NCI-H82 treated with DMSO at 0.1 percent for 48 hours (cell line): ENCODE results near the gene CNOT3.
"Not testable (repeated sequence)": the region's sequence is repeated elsewhere in the genome, so short reads cannot be mapped to it uniquely, and the experiment has no call there.

ENCODE experiments used
- DNase-seq: peaks from one replicate; lab custom pipeline; 2025; ENCODE audit not compliant: unreplicated experiment; lab: John Stamatoyannopoulos, UW

The CNOT3 gene

DNA sequence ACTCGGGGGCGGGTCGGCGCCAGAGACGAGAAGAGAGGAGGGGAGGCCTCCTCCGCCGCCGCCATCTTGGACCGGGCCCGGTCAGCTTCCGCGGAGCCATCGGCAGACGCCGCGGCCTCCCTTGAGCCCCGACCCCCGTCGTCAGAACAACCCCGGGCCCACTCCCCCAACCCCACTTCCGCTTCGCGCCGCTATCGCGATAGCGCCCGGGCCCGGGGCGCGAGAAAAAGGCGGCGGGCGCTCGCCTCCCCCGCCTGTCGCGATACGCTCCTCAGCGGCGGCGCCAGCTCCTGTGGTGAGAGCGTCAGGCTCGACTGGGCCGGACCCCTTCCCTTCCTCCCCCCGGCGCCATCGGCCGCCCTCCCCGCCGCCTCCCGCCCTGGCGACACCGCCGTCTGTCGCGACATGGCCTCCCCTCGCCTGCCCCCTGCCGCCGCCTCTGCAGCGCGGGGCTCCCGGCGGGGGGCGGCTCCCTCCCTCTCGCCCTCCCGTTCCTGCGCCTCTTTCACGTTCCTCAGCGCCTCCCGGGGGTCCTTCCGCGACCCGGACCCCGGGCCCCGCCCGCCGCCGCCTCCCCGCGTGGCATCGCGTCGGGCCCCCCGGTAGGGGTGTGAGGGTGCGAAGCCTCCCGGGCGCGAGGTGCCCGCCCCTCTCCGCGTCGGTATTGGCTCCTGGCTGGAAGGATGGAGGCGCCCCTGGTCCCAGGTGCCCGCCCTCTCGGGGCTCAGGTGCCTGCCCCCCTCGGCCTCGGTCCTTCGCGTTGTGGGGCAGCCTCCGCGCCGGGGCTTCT lies at the start of gene CNOT3:
Gene CNOT3 (plus strand): TSS at position 64 of the 790 bp plus-strand sequence. CDS start 5,217 bp downstream, outside the sequence.
- no peak for DNase-seq

DNA sequence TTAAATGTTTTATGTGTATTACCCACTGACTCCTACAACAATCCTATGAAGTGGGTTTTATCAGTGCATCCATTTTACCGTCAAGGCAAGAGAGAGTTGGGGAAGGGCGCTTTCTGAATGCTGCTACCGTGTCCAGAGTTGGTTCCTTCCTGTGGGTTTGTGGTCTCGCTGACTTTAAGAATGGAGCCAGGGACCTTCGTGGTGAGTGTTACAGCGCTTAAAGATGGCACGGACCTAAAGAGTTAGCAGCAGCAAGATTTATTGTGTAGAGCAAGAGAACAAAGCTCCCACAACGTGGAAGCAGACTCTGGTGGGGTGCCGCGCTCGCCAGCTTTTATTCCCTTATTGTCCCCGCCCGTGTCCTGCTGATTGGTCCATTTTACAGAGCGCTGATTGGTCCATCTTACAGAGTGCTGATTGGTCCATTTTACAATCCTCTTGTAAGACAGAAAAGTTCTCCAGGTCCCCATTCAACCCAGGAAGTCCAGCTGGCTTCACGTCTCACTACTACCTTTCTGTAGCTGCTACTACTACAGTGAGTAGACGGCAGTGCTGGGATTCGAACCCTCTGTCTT lies 43.0 kb upstream of the CNOT3 start:
- no peak for DNase-seq

DNA sequence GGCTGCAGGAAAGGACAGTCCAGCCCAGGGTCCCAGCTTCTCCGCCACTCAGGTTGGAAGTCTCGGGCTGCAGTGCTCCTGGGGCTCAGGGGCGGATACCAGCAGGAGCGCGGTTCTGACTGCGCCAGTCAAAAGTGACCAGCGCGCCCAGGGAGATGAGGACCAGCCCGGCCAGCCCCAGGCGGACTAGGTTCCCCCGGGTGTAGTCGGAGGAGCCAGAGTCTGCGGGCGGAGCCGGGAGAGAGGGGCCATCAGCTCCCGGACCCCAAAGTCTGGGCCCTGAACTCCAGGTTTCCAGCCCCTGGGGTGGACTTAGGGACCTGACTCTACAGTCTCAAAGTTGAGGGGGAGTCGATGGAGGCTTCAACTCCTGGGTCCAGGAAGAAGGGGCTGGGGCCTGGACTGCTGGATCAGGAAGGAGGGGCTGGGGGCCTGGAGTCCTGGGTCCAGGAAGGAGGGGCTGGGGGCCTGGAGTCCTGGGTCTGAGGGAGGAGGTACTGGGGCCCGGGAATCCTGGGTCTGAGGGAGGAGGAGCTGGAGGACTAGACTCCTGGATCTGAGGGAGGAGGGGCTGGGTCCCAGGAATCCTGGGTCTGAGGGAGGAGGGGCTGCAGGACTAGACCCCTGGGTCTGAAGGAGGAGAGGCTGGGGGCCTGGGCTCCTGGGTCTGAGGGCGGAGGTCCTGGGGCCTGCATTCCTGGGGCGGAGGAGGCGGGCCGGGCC lies 42.3 kb upstream of the CNOT3 start:
- DNase-seq: no peak

DNA sequence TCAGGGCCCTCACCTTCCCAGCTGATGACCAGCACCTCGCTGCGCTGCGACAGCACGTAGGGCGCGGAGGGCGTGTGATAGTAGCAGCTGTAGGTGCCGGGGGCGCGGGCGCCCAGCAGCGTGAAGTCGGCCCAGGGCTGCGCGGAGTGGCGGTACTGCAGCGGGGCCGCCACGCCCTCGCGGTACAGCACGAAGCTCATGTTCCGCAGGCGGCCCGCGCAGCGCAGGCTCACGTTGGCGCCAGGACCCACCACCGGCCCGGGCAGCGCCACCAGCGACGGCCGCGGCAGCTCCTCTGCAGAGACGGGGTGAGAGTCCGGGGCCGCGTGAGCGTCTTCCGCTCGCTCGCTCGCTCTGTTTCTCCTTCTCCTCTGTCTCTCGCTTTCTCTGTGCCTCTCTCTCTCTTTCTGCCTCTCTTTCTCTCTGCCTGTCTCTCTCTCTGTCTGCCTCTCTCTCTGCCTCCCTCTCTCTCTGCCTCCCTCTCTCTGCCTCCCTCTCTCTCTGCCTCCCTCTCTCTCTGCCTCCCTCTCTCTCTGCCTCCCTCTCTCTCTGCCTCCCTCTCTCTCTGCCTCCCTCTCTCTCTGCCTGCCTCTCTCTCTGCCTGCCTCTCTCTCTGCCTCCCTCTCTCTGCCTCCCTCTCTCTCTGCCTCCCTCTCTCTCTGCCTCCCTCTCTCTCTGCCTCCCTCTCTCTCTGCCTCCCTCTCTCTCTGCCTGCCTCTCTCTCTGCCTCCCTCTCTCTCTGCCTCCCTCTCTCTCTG lies 41.5 kb upstream of the CNOT3 start:
- DNase-seq: not testable (repeated sequence)

DNA sequence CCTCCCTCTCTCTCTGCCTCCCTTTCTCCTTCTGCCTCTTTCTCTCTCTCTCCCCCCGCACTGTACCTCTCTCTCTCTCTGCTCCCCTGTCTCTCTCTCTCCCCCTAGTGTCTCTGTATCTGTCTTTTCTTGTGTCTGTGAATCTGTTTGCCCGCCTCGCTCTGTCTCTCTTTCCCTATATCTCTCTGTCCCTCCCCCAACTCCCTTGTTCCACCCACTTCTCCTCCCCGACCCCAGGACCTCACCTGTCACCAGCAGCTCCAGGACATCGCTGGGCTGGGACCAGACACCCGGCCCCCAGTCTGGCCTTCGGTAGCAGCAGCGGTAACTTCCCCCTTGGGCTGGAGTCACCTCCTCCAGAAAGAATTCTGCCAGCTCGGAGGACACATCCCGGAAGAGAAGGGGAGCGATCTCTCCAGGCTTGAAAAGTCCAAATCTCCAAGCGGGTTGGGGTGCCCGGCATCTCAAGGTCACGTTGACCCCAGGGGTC lies 40.9 kb upstream of the CNOT3 start:
- no peak for DNase-seq

DNA sequence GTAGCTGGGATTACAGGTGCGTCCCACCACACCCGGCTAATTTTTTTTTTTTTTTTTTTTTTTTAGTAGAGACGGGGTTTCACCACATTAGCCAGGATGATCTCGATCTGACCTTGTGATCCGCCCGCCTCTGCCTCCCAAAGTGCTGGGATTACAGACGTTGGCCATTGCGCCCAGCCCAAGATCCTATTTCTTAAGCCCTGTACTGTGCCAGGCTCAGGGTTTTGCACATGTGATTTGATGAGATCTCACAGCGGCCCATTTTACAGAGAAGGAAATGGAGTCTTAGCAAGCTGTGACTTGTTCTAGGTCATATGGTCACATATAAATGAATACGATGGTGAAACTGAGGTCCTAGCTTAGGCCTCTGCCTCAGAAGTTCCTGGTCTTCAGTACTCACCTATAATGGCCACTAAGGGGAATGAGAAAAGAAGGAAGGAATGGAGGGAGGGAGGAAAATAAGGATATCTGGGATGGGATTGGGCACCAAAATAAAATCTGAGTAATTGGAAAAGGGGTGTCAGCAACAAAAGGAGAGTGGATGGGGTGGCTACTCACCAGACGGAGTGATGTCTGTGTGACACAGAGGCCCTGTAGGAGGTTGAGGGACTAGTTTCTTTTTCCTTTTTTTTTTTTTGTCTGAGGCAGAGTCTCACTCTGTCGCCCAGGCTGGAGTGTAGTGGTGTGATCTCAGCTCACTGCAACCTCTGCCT lies 38.2 kb upstream of the CNOT3 start:
- DNase-seq: no peak

DNA sequence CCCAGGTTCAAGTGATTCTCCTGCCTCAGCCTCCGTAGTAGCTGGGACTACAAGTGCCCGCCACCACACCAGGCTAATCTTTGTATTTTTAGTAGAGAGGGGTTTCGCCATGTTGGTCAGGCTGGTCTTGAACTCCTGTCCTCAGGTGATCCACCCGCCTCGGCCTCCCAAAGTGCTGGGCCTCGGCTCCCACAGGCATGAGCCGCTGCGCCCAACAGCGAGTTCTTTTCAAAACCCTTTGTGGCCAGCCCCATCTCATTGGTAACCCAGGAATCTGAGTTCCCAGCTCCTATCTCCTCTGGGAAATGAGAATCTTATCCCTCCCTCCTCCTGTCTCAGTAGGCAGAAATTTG lies 37.7 kb upstream of the CNOT3 start:
- not testable (repeated sequence) for DNase-seq

DNA sequence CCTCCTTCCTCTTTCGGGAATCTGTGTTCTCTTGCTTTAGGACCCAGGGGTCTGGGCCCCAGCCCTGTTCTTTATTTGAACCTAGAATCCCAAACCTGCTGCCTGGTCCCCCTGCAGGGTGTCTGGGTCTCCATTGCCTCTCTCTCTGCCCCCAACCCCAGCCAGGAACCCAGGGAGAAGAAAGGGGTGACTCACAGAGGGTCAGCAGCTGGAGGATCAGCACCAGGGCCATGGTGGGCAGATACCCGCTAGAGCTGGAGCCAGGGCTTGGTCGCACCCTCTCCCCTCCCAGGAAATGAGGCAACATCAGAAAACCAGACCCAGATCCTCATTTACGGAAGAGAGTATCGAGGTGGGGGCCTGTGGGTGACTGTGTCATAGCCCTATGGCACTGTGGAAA lies 37.0 kb upstream of the CNOT3 start, which contains the start of gene OSCAR:
Gene OSCAR (minus strand): TSS at position 243 of the 400 bp plus-strand sequence. CDS start 11 bp downstream, at position 232.
- DNase-seq: no peak

DNA sequence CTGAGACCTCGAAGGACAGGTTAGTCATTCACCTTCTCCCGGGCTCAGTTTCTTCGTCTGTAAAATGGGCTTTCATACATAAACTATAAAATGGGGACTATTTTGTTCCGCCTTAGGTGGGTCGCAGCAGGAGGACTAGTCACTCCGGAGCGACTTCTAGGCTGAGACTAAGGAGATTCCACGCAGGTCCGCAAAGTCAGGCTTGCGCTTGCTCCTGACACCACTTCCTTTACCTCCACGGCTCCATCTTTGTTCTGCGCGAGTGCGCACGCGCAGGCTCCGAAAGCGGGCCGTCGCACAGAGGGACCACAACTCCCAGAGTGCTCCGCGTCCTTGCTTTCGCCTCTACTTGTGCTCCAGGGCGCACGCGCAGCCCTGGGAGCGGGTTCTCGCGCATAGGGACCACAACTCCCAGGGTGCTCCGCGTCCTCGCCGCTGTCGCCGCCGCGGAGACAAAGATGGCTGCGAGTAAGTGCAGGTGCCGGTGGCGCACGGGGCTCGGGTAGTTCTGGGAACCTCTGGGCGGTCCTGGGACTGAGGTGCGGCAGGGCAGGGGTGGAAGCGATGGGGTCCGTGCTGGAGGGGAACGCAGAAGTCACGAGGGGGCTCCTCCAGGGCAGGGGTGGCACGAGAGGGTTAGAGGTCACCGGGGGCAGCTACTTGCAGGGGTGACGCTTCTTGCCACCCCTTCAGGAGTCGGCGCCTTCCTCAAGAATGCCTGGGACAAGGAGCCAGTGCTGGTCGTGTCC lies 35.0 kb upstream of the CNOT3 start, which contains the start of gene NDUFA3:
Gene NDUFA3 (plus strand): TSS at position 435 of the 749 bp plus-strand sequence. CDS start 24 bp downstream, at position 459.
- DNase-seq: peak; percentile 94

DNA sequence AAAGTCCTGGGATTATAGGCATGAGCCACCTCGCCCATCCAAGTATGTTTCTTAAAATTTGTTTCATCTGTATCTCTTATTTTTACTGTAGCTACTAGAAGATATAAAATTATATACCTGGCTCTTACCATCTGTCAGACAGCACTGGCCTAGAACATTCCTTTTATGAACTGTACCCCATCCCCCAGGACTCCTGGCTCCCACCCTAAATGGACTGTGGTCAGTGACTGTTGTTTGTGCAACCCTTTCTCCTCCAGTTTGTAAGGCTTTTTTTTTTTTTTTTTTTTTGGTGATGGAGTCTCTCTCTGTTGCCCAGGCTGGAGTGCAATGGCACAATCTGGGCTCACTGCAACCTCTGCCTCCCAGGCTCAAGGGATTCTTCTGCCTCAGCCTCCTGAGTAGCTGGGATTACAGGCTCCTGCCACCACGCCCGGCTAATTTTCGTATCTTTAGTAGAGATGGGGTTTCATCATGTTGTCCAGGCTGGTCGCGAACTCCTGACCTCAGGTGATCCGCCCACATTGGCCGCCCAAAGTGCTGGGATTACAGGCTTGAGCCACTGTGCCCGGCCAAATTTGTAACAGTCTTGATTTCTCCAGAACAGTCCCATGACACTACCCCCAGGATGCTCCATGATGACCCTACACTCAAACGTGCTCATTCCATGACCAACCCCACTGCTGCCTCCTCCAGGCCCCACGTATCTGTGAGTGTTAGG lies 32.4 kb upstream of the CNOT3 start:
- no peak for DNase-seq

DNA sequence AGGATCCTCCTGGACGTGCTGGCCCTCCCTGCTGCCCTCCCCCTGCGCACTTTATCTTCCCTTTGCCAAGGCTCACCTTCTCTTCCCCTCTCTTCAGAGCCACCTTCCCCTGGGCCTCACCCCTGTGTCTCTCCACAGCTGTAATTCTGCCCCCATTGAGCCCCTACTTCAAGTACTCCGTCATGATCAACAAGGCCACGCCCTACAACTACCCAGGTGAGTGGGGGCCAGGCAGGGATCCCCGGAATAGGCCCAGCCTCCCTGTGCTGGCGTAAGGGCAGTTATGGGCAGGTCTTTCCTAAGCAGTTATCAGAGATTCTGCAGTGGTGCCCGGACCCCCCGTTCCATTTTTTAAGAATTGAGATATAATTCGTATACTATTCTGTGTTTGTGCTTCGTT lies 31.8 kb upstream of the CNOT3 start:
- no peak for DNase-seq

DNA sequence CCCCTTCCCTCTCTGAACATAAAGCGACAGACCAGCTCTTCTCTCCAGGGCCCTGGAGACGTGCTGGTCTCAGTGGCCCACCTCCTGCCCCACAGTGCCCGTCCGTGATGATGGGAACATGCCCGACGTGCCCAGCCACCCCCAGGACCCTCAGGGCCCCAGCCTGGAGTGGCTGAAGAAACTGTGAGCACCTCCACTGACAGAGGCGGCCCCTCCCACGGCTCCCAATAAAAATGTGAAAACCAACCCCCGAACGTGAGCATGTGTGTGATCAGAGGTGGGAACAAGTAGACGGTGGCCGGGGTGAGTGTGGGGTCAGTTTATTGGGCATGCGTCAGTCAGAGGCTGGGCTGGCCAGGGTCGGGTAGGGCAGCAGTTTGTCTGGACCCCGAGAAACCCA lies 30.8 kb upstream of the CNOT3 start:
- no peak for DNase-seq

DNA sequence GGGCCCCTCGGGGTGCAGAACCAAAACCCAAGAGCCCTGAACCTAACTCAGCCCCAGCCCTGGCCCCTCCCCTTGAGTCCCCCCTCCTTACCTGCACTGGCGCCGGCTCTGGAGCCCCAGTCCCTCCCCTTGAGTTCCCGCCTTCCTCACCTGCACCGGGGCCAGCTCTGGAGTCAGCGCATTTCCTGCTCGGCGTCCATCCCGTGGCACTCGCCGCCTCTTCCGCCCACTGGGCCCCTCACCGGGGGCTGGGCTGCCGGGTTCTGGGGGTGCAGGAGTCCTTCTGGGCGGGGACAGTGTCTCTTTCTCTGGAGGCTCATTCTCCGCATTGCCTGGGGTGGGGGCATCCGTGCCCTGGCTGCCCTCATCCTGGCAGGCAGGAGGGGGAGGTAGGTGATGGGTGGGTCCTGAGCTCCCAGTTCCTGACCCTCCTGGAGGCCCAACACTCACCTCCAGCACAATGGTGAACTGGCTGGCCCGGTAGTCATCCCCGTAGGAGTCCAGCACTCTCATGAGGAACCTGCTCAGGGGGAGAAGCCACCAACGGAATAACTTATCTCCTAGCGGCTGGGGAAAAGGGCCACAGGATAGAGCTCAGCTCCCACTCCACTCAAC lies 29.6 kb upstream of the CNOT3 start:
- no peak for DNase-seq

DNA sequence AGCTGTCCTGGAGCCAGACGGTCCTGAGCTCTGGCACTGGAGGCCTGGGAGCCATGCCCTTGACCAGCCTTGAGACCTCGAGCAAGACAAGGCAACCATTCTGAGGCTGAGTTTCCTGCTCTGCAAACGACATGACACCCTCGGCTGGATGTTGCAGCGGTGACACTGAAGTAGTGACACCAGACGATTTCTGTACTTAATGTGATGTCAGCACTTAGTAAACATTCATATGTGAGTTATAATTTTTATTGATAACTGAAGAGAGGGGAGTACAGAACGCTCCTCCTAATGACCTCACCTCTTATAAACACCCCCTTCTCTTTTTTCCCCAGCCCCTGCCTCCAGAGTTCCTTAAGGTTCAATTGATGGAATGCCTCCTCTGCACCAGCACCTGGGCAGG lies 29.1 kb upstream of the CNOT3 start:
- no peak for DNase-seq

DNA sequence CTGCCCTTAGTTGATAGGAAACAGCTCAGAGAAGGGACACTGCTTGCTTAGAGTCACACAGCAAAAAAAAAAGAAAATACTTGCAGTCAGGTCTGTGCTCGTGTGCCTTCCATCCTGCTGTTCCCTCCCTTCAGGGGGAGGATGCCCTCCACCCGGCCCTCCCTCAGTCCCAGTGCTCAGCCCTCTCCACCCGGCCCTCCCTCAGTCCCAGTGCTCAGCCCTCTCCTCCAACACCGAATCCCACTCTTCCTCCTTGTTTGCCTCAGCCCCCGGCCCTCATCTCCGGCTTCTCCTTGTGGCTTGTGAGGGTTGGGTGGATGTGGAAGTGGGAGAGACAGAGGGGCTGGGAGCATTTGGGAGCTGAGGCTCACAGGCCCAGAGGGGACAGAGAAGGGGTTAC lies 27.9 kb upstream of the CNOT3 start:
- no peak for DNase-seq

DNA sequence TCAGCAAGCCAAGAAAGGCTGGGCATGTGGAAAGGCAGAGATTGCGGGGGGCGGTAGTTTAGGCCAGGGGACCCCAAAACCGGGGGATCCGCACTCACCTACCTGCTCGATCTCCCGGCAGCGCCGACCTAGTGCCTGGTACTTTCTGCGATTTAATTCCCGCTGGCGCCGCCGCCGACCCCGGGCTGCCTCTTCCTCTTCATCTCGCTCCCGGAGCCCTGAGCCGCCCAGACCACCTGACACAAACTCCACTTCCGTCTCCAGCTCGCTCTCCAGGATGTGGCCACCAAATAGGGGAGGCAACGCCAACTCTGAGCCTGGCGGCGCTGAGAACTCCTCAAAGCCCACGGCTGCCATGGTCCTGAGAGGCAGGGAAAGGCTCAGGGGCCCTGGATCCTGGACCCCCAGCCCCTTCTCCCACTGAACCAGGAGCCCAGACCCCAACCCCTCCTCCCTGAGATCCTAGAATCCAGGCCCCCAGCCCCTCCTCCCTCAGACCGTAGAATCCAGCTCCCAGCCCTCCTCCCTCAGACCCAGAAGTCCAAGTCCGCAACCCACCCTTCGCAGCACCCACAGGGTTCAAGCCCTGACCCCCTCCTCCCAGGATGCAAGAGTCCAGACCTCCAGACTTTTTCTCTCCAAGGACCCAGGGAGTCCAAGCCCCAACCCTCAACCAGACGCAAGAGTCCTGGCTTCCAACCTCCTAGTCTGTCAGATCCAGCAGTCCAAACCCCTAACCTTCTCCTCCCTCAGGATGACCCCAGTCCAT lies 23.0 kb upstream of the CNOT3 start:
- no peak for DNase-seq

DNA sequence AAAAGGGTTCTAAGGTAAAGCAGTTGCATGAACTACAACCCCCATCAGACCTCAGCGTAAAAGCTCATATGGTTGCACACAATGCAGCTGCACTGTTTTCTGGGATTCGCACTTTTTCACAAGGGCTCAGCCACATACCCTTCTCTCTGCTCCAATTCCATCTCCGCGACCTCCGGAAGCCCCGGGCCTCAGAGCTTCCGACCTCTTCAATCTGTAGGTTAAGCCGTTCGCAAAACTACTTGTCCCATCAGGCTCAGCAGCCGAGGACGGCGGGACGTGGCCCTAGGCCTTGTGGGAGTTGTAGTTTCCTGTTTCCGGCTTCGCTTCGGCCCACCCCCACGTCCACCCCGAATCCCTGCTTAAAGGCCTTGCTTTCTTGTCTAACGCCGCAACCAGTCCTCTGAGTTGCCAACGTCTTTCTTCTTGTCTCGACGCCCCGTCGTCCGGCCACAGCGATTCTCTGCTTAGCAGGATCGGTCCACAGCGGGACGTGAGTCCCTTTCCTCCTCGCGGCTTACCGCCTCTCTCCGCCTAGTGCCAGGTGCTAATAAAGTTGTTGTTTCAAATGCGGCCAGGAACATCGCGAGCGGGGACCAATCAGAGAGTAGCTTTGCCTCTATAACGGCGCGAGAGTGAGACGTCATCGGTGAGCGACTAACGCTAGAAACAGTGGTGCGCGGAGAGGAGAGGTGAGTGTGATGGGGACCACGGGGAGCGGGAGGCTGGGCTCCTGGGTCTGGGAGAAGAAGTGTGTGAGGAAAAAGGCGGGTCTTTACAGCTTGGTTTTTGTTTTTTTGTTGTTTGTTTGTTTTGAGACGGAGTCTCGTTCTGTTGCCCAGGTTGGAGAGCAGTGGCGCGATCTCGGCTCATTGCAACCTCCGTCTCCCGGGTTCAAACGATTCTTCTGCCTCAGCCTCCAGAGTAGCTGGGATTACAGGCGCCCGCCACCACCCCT lies 22.2 kb upstream of the CNOT3 start, which contains the start of the genes PRPF31 and TFPT:
Gene PRPF31 (plus strand): TSS at position 646 of the 955 bp plus-strand sequence. CDS start 2,525 bp downstream, outside the sequence.
Gene TFPT (minus strand): TSS at position 549 of the 955 bp plus-strand sequence. CDS start 388 bp downstream, at position 161.
- DNase-seq: peak; percentile 95
